Neural cell (in vitro differentiated cells): ENCODE data around the gene PROM2. TPM values are rescaled to one million over a fixed set of nuclear protein-coding genes. Genes with fewer than 3 reads are reported as not detected.

Source experiments
- H2AFZ ChIP-seq: fragments of 200-600, 300-800 bp; sonication (generic), shearing (Covaris generic); 2 replicates; pipeline ENCODE4 v1.6.0; 2014; ENCODE audit warnings: low read depth, mild to moderate bottlenecking, antibody characterized with exemption, low read length, moderate library complexity
- H3F3A ChIP-seq: fragments of 200-600 bp; shearing (Covaris generic); 2 replicates; pipeline ENCODE4 v1.6.1; 2016; ENCODE audit warnings: mild to moderate bottlenecking, moderate library complexity, mixed read lengths, antibody characterized with exemption, low read length; ENCODE audit not compliant: insufficient read depth, poor library complexity, severe bottlenecking
- H3K27ac ChIP-seq: fragments of 200-600, 300-800 bp; sonication (generic), shearing (Covaris generic); 2 replicates; pipeline ENCODE4 v1.5.1; 2014; ENCODE audit warnings: mild to moderate bottlenecking, low read length, moderate library complexity
- H3K27me3 ChIP-seq: fragments of 300-800, 200-600 bp; sonication (generic), shearing (Covaris generic); 2 replicates; pipeline ENCODE4 v1.6.0; 2014; ENCODE audit warnings: mild to moderate bottlenecking, low read depth, low read length, moderate library complexity; ENCODE audit not compliant: insufficient read depth
- H3K36me3 ChIP-seq: fragments of 300-800, 200-600 bp; sonication (generic), shearing (Covaris generic); 2 replicates; pipeline ENCODE4 v1.5.1; 2014; ENCODE audit warnings: mild to moderate bottlenecking, antibody characterized with exemption, low read length, moderate library complexity; ENCODE audit not compliant: insufficient read depth
- H3K4me2 ChIP-seq: fragments of 300-800, 200-600 bp; sonication (generic), shearing (Covaris generic); 2 replicates; pipeline ENCODE4 v1.6.0; 2014; ENCODE audit warnings: mild to moderate bottlenecking, low read length
- H3K4me3 ChIP-seq: fragments of 300-800, 200-600 bp; sonication (generic), shearing (Covaris generic); 2 replicates; pipeline ENCODE4 v1.5.1; 2014; ENCODE audit warnings: mild to moderate bottlenecking, low read length, moderate library complexity
- H3K79me2 ChIP-seq: fragments of 200-600 bp; shearing (Covaris generic); replicated peaks from 2 replicates; pipeline ENCODE4 v1.6.0; 2014; ENCODE audit warnings: mild to moderate bottlenecking, low read length, moderate library complexity; ENCODE audit not compliant: insufficient read depth
- H3K9ac ChIP-seq: fragments of 300-800, 200-600 bp; sonication (generic), shearing (Covaris generic); 2 replicates; pipeline ENCODE4 v1.6.1; 2016; ENCODE audit warnings: mild to moderate bottlenecking, low read length, mixed read lengths
- H3K9me2 ChIP-seq: fragments of 200-600 bp; shearing (Covaris generic); 2 replicates; pipeline ENCODE4 v1.6.1; 2016; ENCODE audit warnings: mild to moderate bottlenecking, low read length, mixed read lengths; ENCODE audit not compliant: insufficient read depth
- H3K9me3 ChIP-seq: fragments of 200-600, 300-800 bp; sonication (generic), shearing (Covaris generic); 2 replicates; pipeline ENCODE4 v1.6.1; 2016; ENCODE audit warnings: mild to moderate bottlenecking, mixed run types, low read length, moderate library complexity, mixed read lengths
- H4K20me1 ChIP-seq: fragments of 200-600 bp; shearing (Covaris generic); 2 replicates; pipeline ENCODE4 v1.6.1; 2016; ENCODE audit warnings: mild to moderate bottlenecking, mixed run types; ENCODE audit not compliant: insufficient read depth
- EP300 ChIP-seq: fragments of 450-650 bp; conservative IDR thresholded peaks from 2 replicates; pipeline ENCODE4 v1.6.1; 2014; ENCODE audit warnings: antibody characterized with exemption, mild to moderate bottlenecking, moderate library complexity; ENCODE audit not compliant: poor library complexity, severe bottlenecking
- EZH2 ChIP-seq: fragments of 200-600, 300-800 bp; shearing (Covaris generic), sonication (generic); IDR thresholded peaks from 2 replicates; pipeline ENCODE4 v1.6.1; 2014; ENCODE audit warnings: antibody characterized with exemption, low read length, borderline replicate concordance, mild to moderate bottlenecking; ENCODE audit not compliant: insufficient read depth, poor library complexity, severe bottlenecking
- MXI1 ChIP-seq: fragments of 450-650 bp; conservative IDR thresholded peaks from 2 replicates; pipeline ENCODE4 v1.6.1; 2014; ENCODE audit warnings: antibody characterized with exemption, mild to moderate bottlenecking; ENCODE audit not compliant: poor library complexity, severe bottlenecking
- POLR2AphosphoS5 ChIP-seq: IDR thresholded peaks from 2 replicates; pipeline ENCODE4 v1.6.1; 2012
- RAD21 ChIP-seq: fragments of 450-650 bp; conservative IDR thresholded peaks from 2 replicates; pipeline ENCODE4 v1.6.1; 2014; ENCODE audit warnings: antibody characterized with exemption, mild to moderate bottlenecking, moderate library complexity
- SMC3 ChIP-seq: fragments of 450-650 bp; conservative IDR thresholded peaks from 2 replicates; pipeline ENCODE4 v1.6.1; 2014; ENCODE audit warnings: antibody characterized with exemption, mild to moderate bottlenecking, moderate library complexity; ENCODE audit not compliant: poor library complexity
- TAF1 ChIP-seq: IDR thresholded peaks from 2 replicates; pipeline ENCODE4 v1.6.1; 2012; ENCODE audit warnings: low read depth
- polyA plus RNA-seq: library from polyadenylated mRNA; depleted of rRNA; stranded (reverse); fragments of >200 nt; gene quantifications from 2 replicates; pipeline ENCODE4 v1.2.3, GENCODE V29; 2014
- TF ChIP-seq, protein P1 (sequence below): IDR thresholded peaks from 2 replicates; pipeline ENCODE4 v1.6.1; 2012; ENCODE audit warnings: borderline replicate concordance
- TF ChIP-seq, protein P2 (sequence below): fragments of 450-650 bp; IDR thresholded peaks from 2 replicates; pipeline ENCODE4 v1.5.1; 2014; ENCODE audit warnings: antibody characterized with exemption, mild to moderate bottlenecking, moderate library complexity; ENCODE audit not compliant: poor library complexity, severe bottlenecking

PROM2 gene
- polyA plus RNA-seq, 1 donor from 2014 or later, result 2.2 TPM

DNA sequence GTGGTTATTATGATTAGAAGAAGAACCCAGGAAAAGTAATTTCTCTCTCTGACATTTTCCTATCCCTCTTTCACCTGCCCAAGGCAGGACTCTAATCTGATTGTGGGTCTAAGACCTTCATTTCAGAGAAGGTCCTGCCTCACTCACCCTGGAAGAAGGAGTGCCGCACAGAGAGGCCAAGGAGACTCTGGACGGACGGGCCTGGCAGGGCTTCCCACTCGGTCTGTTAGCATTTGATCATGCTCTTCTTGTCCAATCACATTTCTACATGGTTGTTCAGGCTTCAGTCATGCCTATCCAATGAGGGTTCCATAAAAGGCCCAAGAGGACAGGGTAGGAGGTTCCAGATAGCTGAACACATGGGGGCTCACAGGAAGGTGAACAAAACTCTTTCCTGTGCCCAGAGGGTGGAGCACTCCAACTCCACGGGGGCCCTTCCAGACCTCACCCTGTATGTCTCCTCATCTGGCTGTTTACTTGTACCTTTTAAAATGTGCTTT lies 39.9 kb upstream of the PROM2 start:
- H2AFZ ChIP-seq, result no peak overlapping the region
- H3F3A ChIP-seq, result no peaks in the 10 kb centered on the region
- TF ChIP-seq TAF1 (no peak), SMC3 (no peak), EP300 (no peak), RAD21 (no peak), POLR2AphosphoS5 (no peak), EZH2 (no peak), MXI1 (no peak)
- TF ChIP-seq, protein P1, sequence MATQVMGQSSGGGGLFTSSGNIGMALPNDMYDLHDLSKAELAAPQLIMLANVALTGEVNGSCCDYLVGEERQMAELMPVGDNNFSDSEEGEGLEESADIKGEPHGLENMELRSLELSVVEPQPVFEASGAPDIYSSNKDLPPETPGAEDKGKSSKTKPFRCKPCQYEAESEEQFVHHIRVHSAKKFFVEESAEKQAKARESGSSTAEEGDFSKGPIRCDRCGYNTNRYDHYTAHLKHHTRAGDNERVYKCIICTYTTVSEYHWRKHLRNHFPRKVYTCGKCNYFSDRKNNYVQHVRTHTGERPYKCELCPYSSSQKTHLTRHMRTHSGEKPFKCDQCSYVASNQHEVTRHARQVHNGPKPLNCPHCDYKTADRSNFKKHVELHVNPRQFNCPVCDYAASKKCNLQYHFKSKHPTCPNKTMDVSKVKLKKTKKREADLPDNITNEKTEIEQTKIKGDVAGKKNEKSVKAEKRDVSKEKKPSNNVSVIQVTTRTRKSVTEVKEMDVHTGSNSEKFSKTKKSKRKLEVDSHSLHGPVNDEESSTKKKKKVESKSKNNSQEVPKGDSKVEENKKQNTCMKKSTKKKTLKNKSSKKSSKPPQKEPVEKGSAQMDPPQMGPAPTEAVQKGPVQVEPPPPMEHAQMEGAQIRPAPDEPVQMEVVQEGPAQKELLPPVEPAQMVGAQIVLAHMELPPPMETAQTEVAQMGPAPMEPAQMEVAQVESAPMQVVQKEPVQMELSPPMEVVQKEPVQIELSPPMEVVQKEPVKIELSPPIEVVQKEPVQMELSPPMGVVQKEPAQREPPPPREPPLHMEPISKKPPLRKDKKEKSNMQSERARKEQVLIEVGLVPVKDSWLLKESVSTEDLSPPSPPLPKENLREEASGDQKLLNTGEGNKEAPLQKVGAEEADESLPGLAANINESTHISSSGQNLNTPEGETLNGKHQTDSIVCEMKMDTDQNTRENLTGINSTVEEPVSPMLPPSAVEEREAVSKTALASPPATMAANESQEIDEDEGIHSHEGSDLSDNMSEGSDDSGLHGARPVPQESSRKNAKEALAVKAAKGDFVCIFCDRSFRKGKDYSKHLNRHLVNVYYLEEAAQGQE, result no peak
- TF ChIP-seq, protein P2, sequence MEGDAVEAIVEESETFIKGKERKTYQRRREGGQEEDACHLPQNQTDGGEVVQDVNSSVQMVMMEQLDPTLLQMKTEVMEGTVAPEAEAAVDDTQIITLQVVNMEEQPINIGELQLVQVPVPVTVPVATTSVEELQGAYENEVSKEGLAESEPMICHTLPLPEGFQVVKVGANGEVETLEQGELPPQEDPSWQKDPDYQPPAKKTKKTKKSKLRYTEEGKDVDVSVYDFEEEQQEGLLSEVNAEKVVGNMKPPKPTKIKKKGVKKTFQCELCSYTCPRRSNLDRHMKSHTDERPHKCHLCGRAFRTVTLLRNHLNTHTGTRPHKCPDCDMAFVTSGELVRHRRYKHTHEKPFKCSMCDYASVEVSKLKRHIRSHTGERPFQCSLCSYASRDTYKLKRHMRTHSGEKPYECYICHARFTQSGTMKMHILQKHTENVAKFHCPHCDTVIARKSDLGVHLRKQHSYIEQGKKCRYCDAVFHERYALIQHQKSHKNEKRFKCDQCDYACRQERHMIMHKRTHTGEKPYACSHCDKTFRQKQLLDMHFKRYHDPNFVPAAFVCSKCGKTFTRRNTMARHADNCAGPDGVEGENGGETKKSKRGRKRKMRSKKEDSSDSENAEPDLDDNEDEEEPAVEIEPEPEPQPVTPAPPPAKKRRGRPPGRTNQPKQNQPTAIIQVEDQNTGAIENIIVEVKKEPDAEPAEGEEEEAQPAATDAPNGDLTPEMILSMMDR, result no peak
- H3K79me2 ChIP-seq, result no peaks in the 10 kb centered on the region
- no peaks in the 10 kb centered on the region for H3K36me3 ChIP-seq
- no peak overlapping the region for H3K4me2 ChIP-seq
- peaks cover 39% of the 10 kb centered on the region for H3K9me3 ChIP-seq
- no peak overlapping the region for H3K27ac ChIP-seq
- no peaks in the 10 kb centered on the region for H3K9me2 ChIP-seq
- no peak overlapping the region for H3K4me3 ChIP-seq
- H3K9ac ChIP-seq, result no peak overlapping the region
- no peaks in the 10 kb centered on the region for H3K27me3 ChIP-seq
- H4K20me1 ChIP-seq, result no peaks in the 10 kb centered on the region

DNA sequence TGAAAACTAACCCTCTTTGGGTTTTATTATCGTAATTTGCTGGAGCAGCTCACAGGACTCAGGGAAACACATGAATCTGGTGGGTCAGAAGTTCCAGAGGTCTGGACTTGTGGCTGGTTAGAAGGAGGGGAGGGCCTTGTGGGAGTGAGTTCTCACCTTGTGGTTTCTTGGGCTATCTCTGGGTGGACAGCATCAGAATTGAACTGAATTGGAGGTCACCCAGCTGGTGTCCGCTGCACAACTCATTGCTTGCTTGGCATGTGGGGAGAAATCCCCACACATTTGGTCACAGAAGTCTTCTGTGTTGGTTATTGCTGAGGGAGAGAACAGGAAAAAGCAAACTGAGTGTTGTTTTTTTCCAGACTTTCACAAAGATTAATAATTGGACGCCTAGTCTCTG lies 39.4 kb upstream of the PROM2 start:
- H3K27ac ChIP-seq, result no peak overlapping the region
- TF ChIP-seq MXI1 (no peak), SMC3 (no peak), RAD21 (no peak), POLR2AphosphoS5 (no peak), EZH2 (no peak), TAF1 (no peak), EP300 (no peak)
- TF ChIP-seq, protein P1, result no peak
- TF ChIP-seq, protein P2, result no peak
- no peaks in the 10 kb centered on the region for H3K9me2 ChIP-seq
- H3K79me2 ChIP-seq, result no peaks in the 10 kb centered on the region
- no peak overlapping the region for H3K9ac ChIP-seq
- no peaks in the 10 kb centered on the region for H3K36me3 ChIP-seq
- H3K27me3 ChIP-seq, result no peaks in the 10 kb centered on the region
- H3F3A ChIP-seq, result no peaks in the 10 kb centered on the region
- no peak overlapping the region for H3K4me3 ChIP-seq
- H3K4me2 ChIP-seq, result no peak overlapping the region
- H3K9me3 ChIP-seq, result peaks cover 34% of the 10 kb centered on the region
- H2AFZ ChIP-seq, result no peak overlapping the region
- no peaks in the 10 kb centered on the region for H4K20me1 ChIP-seq
